ENCODE data around the gene GCH1. TPM values are rescaled to one million over a fixed set of nuclear protein-coding genes. Genes with fewer than 3 reads are reported as not detected.

GCH1 gene
- polyA plus RNA-seq, 1 experiment: 1.3 TPM

GRCh38 chr14:54848910-54849309 is 53.7 kb downstream of the GCH1 start:
- CTCF ChIA-PET: interaction anchor here (1.0 kb wide), 1 partner anchor 30 kb away, joined by 3 read pairs; no protein-coding TSS in a partner anchor
- TF ChIP-seq CTCF (IDR thresholded peaks at IDR 0.05; ENCODE audit: insufficient read depth, low read depth, low read length): no peak

GRCh38 chr14:54845641-54846040 is 57.0 kb downstream of the GCH1 start:
- no peak for TF ChIP-seq CTCF (IDR thresholded peaks at IDR 0.05; ENCODE audit: insufficient read depth, low read depth, low read length)
- no peaks in the 10 kb centered on the region for H3K36me3 ChIP-seq (ENCODE audit: control insufficient read depth, insufficient read depth, low read length)
- no peak overlapping the region for H3K4me3 ChIP-seq (ENCODE audit: low read depth, low read length)
- no peak for DNase-seq (ENCODE audit: low read depth)
- H3K27me3 ChIP-seq (ENCODE audit: control insufficient read depth, insufficient read depth, low read length): peaks cover 3% of the 10 kb centered on the region
- CTCF ChIA-PET: no interaction called here
- POLR2A ChIA-PET: no interaction called here

More at GRCh38 chr14:54848910-54849309, 53.7 kb downstream of the GCH1 start:
- H3K27me3 ChIP-seq (ENCODE audit: control insufficient read depth, insufficient read depth, low read length): peaks cover 2% of the 10 kb centered on the region
- H3K36me3 ChIP-seq (ENCODE audit: control insufficient read depth, insufficient read depth, low read length): no peaks in the 10 kb centered on the region
- no peak overlapping the region for H3K4me3 ChIP-seq (ENCODE audit: low read depth, low read length)
- DNase-seq (ENCODE audit: low read depth): no peak
- POLR2A ChIA-PET: no interaction called here

GRCh38 chr14:54844479-54844878 is 58.1 kb downstream of the GCH1 start:
- Histone ChIP-seq H3K4me3 (ENCODE audit: low read depth, low read length) (no peak overlapping the region), H3K36me3 (ENCODE audit: control insufficient read depth, insufficient read depth, low read length) (no peaks in the 10 kb centered on the region), H3K27me3 (ENCODE audit: control insufficient read depth, insufficient read depth, low read length) (peaks cover 6% of the 10 kb centered on the region)
- DNase-seq (ENCODE audit: low read depth): no peak
- CTCF ChIA-PET: no interaction called here
- POLR2A ChIA-PET: no interaction called here
- no peak for TF ChIP-seq CTCF (IDR thresholded peaks at IDR 0.05; ENCODE audit: insufficient read depth, low read depth, low read length)

- TF ChIP-seq CTCF (IDR thresholded peaks at IDR 0.05; ENCODE audit: insufficient read depth, low read depth, low read length): no peak
- DNase-seq (ENCODE audit: low read depth): no peak
- Histone ChIP-seq H3K36me3 (ENCODE audit: control insufficient read depth, insufficient read depth, low read length) (no peaks in the 10 kb centered on the region), H3K4me3 (ENCODE audit: low read depth, low read length) (no peak overlapping the region), H3K27me3 (ENCODE audit: control insufficient read depth, insufficient read depth, low read length) (peaks cover 7% of the 10 kb centered on the region)
- ChIA-PET POLR2A (no interaction called here), CTCF (no interaction called here)
Observed at GRCh38 chr14:54840798-54841197, 61.8 kb downstream of the GCH1 start.

GRCh38 chr14:54840336-54840735 is 62.3 kb downstream of the GCH1 start:
- ChIA-PET CTCF (no interaction called here), POLR2A (no interaction called here)
- TF ChIP-seq CTCF (IDR thresholded peaks at IDR 0.05; ENCODE audit: insufficient read depth, low read depth, low read length): no peak
- DNase-seq (ENCODE audit: low read depth): no peak
- peaks cover 7% of the 10 kb centered on the region for H3K27me3 ChIP-seq (ENCODE audit: control insufficient read depth, insufficient read depth, low read length)
- H3K36me3 ChIP-seq (ENCODE audit: control insufficient read depth, insufficient read depth, low read length): no peaks in the 10 kb centered on the region
- no peak overlapping the region for H3K4me3 ChIP-seq (ENCODE audit: low read depth, low read length)

Measured in BJ (cell line).